ENCODE data around the gene ODC1. TPM values are rescaled to one million over a fixed set of nuclear protein-coding genes. Genes with fewer than 3 reads are reported as not detected.

Gene ODC1
- total RNA-seq, 1 donor from 2014 or later = 88.0 TPM

DNA sequence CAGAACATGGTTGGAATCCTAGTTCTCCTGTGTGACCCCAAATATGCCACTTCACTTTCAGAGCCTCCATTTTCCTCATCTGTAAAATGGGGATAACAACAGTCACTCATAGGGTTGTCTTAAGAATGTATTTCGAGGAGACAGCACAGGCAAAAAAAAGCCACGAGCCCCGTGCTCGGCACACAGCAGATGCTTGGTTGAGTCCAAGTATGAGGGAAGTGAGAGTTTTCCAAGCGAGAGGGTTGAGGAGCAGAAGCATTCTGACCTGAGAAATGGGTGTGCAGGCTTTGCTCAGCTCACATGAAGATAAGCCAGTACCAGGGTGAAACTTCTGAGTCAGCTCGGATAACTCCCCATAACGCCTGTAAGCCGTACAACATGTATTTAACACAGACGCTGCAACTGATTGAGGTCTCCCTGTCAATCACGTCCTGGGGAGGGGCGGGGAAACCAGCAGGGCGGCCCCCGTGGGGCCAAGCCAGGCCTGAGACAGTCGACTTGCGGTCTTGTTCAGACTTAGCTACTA is 23.0 kb upstream of the ODC1 start:
- Mint-ChIP-seq H3K4me3 (ENCODE audit: unreplicated experiment) (no peak overlapping the region), H3K27ac (ENCODE audit: unreplicated experiment) (no peak overlapping the region), H3K4me1 (ENCODE audit: low read depth, unreplicated experiment) (peaks cover 14% of the 10 kb centered on the region), H3K9me3 (ENCODE audit: unreplicated experiment) (no peaks in the 10 kb centered on the region), H3K27me3 (ENCODE audit: unreplicated experiment) (peaks cover 5% of the 10 kb centered on the region), H3K36me3 (ENCODE audit: unreplicated experiment) (no peaks in the 10 kb centered on the region)
- TF ChIP-seq, protein P1, sequence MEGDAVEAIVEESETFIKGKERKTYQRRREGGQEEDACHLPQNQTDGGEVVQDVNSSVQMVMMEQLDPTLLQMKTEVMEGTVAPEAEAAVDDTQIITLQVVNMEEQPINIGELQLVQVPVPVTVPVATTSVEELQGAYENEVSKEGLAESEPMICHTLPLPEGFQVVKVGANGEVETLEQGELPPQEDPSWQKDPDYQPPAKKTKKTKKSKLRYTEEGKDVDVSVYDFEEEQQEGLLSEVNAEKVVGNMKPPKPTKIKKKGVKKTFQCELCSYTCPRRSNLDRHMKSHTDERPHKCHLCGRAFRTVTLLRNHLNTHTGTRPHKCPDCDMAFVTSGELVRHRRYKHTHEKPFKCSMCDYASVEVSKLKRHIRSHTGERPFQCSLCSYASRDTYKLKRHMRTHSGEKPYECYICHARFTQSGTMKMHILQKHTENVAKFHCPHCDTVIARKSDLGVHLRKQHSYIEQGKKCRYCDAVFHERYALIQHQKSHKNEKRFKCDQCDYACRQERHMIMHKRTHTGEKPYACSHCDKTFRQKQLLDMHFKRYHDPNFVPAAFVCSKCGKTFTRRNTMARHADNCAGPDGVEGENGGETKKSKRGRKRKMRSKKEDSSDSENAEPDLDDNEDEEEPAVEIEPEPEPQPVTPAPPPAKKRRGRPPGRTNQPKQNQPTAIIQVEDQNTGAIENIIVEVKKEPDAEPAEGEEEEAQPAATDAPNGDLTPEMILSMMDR (IDR thresholded peaks at IDR 0.05; ENCODE audit: partially characterized antibody, unreplicated experiment) = no peak
- no peak for DNase-seq

- DNase-seq = peak; percentile 37
- peak overlapping the region; percentile 29 for H3K27ac Mint-ChIP-seq (ENCODE audit: unreplicated experiment)
- H3K4me3 Mint-ChIP-seq (ENCODE audit: unreplicated experiment) = peak overlapping the region; percentile 2
- TF ChIP-seq, protein P1 (IDR thresholded peaks at IDR 0.05; ENCODE audit: partially characterized antibody, unreplicated experiment) = no peak
- H3K9me3 Mint-ChIP-seq (ENCODE audit: unreplicated experiment) = no peaks in the 10 kb centered on the region
- peaks cover 8% of the 10 kb centered on the region for H3K4me1 Mint-ChIP-seq (ENCODE audit: low read depth, unreplicated experiment)
- H3K36me3 Mint-ChIP-seq (ENCODE audit: unreplicated experiment) = no peaks in the 10 kb centered on the region
- H3K27me3 Mint-ChIP-seq (ENCODE audit: unreplicated experiment) = peaks cover 7% of the 10 kb centered on the region
Measured at GRCh38 chr2:10469955-10470608, 22.0 kb upstream of the ODC1 start.

DNA sequence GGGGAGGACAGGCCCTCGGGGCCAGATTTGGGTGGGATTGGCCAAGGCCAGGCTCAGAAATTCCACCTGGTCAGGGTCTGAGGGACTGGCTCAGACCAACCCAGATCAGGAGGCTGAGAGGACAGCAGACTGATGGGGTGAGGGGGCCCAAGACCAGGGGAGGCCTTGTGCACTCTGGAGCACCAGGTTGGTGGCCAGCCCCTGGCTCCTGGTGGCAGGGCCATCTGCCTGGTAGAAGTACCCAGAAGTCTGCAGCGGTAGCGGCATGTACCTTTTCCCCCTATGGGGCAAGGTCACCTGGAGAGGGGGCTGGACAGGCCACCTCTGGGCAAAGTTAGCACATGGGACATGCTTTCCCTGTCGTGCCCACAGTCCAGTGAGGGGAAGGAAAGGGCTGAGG is 21.2 kb upstream of the ODC1 start:
- no peak for DNase-seq
- Mint-ChIP-seq H3K27ac (ENCODE audit: unreplicated experiment) (no peak overlapping the region), H3K9me3 (ENCODE audit: unreplicated experiment) (no peaks in the 10 kb centered on the region), H3K4me1 (ENCODE audit: low read depth, unreplicated experiment) (peaks cover 8% of the 10 kb centered on the region), H3K36me3 (ENCODE audit: unreplicated experiment) (no peaks in the 10 kb centered on the region), H3K27me3 (ENCODE audit: unreplicated experiment) (peaks cover 6% of the 10 kb centered on the region), H3K4me3 (ENCODE audit: unreplicated experiment) (no peak overlapping the region)
- TF ChIP-seq, protein P1 (IDR thresholded peaks at IDR 0.05; ENCODE audit: partially characterized antibody, unreplicated experiment) = no peak

DNA sequence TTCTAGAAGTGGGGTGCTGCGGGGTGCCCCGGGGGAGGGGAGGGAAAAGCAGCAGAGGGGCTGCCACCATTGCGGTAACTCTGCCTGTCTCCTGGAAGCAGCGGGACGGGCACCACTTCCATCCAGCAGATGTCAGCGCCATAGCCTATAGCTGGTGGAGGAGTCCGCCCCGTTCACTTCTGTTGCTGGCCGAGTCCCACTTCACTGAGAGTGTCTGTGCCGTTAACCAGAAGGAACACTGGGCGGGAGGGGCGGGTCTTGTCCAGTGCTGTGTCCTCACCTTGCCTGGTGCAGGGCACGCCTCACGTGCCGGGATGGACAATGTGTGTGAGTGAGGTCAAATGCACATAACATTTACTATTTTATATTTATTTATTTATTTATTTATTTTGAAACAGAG is 19.3 kb upstream of the ODC1 start:
- TF ChIP-seq, protein P1 (IDR thresholded peaks at IDR 0.05; ENCODE audit: partially characterized antibody, unreplicated experiment) = no peak
- H3K4me1 Mint-ChIP-seq (ENCODE audit: low read depth, unreplicated experiment) = peaks cover 8% of the 10 kb centered on the region
- no peaks in the 10 kb centered on the region for H3K36me3 Mint-ChIP-seq (ENCODE audit: unreplicated experiment)
- H3K27me3 Mint-ChIP-seq (ENCODE audit: unreplicated experiment) = peaks cover 2% of the 10 kb centered on the region
- H3K9me3 Mint-ChIP-seq (ENCODE audit: unreplicated experiment) = no peaks in the 10 kb centered on the region
- no peak overlapping the region for H3K4me3 Mint-ChIP-seq (ENCODE audit: unreplicated experiment)
- no peak overlapping the region for H3K27ac Mint-ChIP-seq (ENCODE audit: unreplicated experiment)
- DNase-seq = no peak

- Mint-ChIP-seq H3K27me3 (ENCODE audit: unreplicated experiment) (peaks cover 2% of the 10 kb centered on the region), H3K4me1 (ENCODE audit: low read depth, unreplicated experiment) (peaks cover 7% of the 10 kb centered on the region), H3K9me3 (ENCODE audit: unreplicated experiment) (no peaks in the 10 kb centered on the region), H3K36me3 (ENCODE audit: unreplicated experiment) (no peaks in the 10 kb centered on the region), H3K27ac (ENCODE audit: unreplicated experiment) (no peak overlapping the region), H3K4me3 (ENCODE audit: unreplicated experiment) (no peak overlapping the region)
- no peak for DNase-seq
- TF ChIP-seq, protein P1 (IDR thresholded peaks at IDR 0.05; ENCODE audit: partially characterized antibody, unreplicated experiment) = no peak
Measured at GRCh38 chr2:10466801-10467200, 18.7 kb upstream of the ODC1 start.

All from glutamatergic neuron (in vitro differentiated cells).